H9 (cell line): Measurements from ENCODE around the gene MED13L. TPM values are rescaled to one million over a fixed set of nuclear protein-coding genes. Genes with fewer than 3 reads are reported as not detected.

Experiments used
- DNase-seq: peaks from one replicate; pipeline ENCODE4 v3.0.0-alpha.2; 2017
- H2AFZ ChIP-seq: one replicate; pipeline ENCODE4 v1.6.1; 2013; ENCODE audit warnings: mild to moderate bottlenecking, low read length, control low read depth, moderate library complexity
- H2AK5ac ChIP-seq: 2 replicates; pipeline ENCODE4 v1.6.1; 2013; ENCODE audit warnings: low read length, control low read depth, mixed read lengths; ENCODE audit not compliant: insufficient read length
- H2BK120ac ChIP-seq: one replicate; pipeline ENCODE4 v1.6.1; 2013; ENCODE audit warnings: low read depth, mild to moderate bottlenecking, low read length, control low read depth, inconsistent platforms; ENCODE audit not compliant: poor library complexity, severe bottlenecking
- H2BK12ac ChIP-seq: 2 replicates; pipeline ENCODE4 v1.6.1; 2013; ENCODE audit warnings: low read length, control low read depth, mixed read lengths, low read depth; ENCODE audit not compliant: insufficient read length
- H2BK15ac ChIP-seq: 2 replicates; pipeline ENCODE4 v1.6.1; 2013; ENCODE audit warnings: low read depth, low read length, control low read depth
- H2BK20ac ChIP-seq: one replicate; pipeline ENCODE4 v1.6.1; 2013; ENCODE audit warnings: low read depth, mild to moderate bottlenecking, low read length, control low read depth, inconsistent platforms; ENCODE audit not compliant: poor library complexity, severe bottlenecking
- H2BK5ac ChIP-seq: 2 replicates; pipeline ENCODE4 v1.6.1; 2013; ENCODE audit warnings: low read length, control low read depth, mixed read lengths; ENCODE audit not compliant: insufficient read length
- H3K14ac ChIP-seq: 2 replicates; pipeline ENCODE4 v1.6.1; 2013; ENCODE audit warnings: low read length, control low read depth; ENCODE audit not compliant: insufficient read depth
- H3K18ac ChIP-seq: 2 replicates; pipeline ENCODE4 v1.6.1; 2013; ENCODE audit warnings: low read depth, mild to moderate bottlenecking, mixed read lengths, low read length, control low read depth; ENCODE audit not compliant: insufficient read length
- H3K23ac ChIP-seq: 2 replicates; pipeline ENCODE4 v1.6.1; 2013; ENCODE audit warnings: low read length, control low read depth, mixed read lengths, low read depth; ENCODE audit not compliant: insufficient read length
- H3K23me2 ChIP-seq: 2 replicates; pipeline ENCODE4 v1.6.1; 2013; ENCODE audit warnings: low read depth, mild to moderate bottlenecking, mixed read lengths, low read length, control low read depth; ENCODE audit not compliant: insufficient read length, poor library complexity, severe bottlenecking
- H3K27ac ChIP-seq: 2 replicates; pipeline ENCODE4 v1.5.1; 2013; ENCODE audit warnings: low read length, control low read depth, mixed read lengths, low read depth; ENCODE audit not compliant: insufficient read length
- H3K27me3 ChIP-seq: 2 replicates; pipeline ENCODE4 v1.6.1; 2013; ENCODE audit warnings: low read length, control low read depth, inconsistent platforms; ENCODE audit not compliant: insufficient read depth
- H3K4ac ChIP-seq: 2 replicates; pipeline ENCODE4 v1.6.1; 2013; ENCODE audit warnings: low read depth, mild to moderate bottlenecking, control low read depth, inconsistent platforms, low read length, moderate library complexity
- H3K4me1 ChIP-seq: 2 replicates; pipeline ENCODE4 v1.6.1; 2013; ENCODE audit warnings: low read length, control low read depth, inconsistent platforms; ENCODE audit not compliant: insufficient read depth
- H3K4me2 ChIP-seq: 2 replicates; pipeline ENCODE4 v1.6.1; 2013; ENCODE audit warnings: low read length, control low read depth, mixed read lengths; ENCODE audit not compliant: insufficient read length, insufficient read depth
- H3K56ac ChIP-seq: 2 replicates; pipeline ENCODE4 v1.6.1; 2013; ENCODE audit warnings: low read depth, mild to moderate bottlenecking, mixed read lengths, low read length, control low read depth; ENCODE audit not compliant: insufficient read length
- H3K79me1 ChIP-seq: 2 replicates; pipeline ENCODE4 v1.6.1; 2013; ENCODE audit warnings: low read depth, mild to moderate bottlenecking, moderate library complexity, low read length, control low read depth, inconsistent platforms; ENCODE audit not compliant: insufficient read depth, poor library complexity, severe bottlenecking
- H3K79me2 ChIP-seq: 2 replicates; pipeline ENCODE4 v1.6.1; 2013; ENCODE audit warnings: low read length, control low read depth, inconsistent platforms; ENCODE audit not compliant: insufficient read depth
- H3K9ac ChIP-seq: 2 replicates; pipeline ENCODE4 v1.6.1; 2013; ENCODE audit warnings: low read length, control low read depth, mixed read lengths; ENCODE audit not compliant: insufficient read length; ENCODE audit errors: extremely low read depth
- H3K9me3 ChIP-seq: one replicate; pipeline ENCODE4 v1.6.1; 2013; ENCODE audit warnings: low read depth, low read length, inconsistent platforms; ENCODE audit not compliant: control insufficient read depth
- H3T11ph ChIP-seq: one replicate; pipeline ENCODE4 v1.6.1; 2013; ENCODE audit warnings: mild to moderate bottlenecking, low read length, control low read depth, inconsistent platforms
- H4K20me1 ChIP-seq: one replicate; pipeline ENCODE4 v1.6.1; 2013; ENCODE audit not compliant: control insufficient read depth, insufficient read length, insufficient read depth
- H4K5ac ChIP-seq: 2 replicates; pipeline ENCODE4 v1.6.1; 2013; ENCODE audit warnings: low read depth, mild to moderate bottlenecking, mixed read lengths, low read length, control low read depth; ENCODE audit not compliant: insufficient read length
- H4K8ac ChIP-seq: replicated peaks from 2 replicates; pipeline ENCODE4 v1.6.1; 2013; ENCODE audit warnings: low read length, control low read depth, mixed read lengths, low read depth; ENCODE audit not compliant: insufficient read length
- H4K91ac ChIP-seq: 2 replicates; pipeline ENCODE4 v1.6.1; 2013; ENCODE audit warnings: low read depth, mild to moderate bottlenecking, moderate library complexity, mixed read lengths, low read length, control low read depth; ENCODE audit not compliant: insufficient read length
- H3K27ac Mint-ChIP-seq, 3 experiments: 2 replicates in 2 of 3; 3 replicates in 1 of 3; pipeline ENCODE4 v1.8.0; 2020 to 2021; ENCODE audit warnings: mixed read lengths in 3 of 3, mild to moderate bottlenecking in 1 of 3, moderate library complexity in 1 of 3
- H3K27me3 Mint-ChIP-seq: 2 replicates; pipeline ENCODE4 v1.8.0; 2021; ENCODE audit warnings: low read depth, mild to moderate bottlenecking, moderate library complexity, mixed read lengths
- H3K36me3 Mint-ChIP-seq, 3 experiments: 2 replicates in 2 of 3; 3 replicates in 1 of 3; pipeline ENCODE4 v1.8.0; 2020 to 2021; ENCODE audit warnings: low read depth in 3 of 3, mixed read lengths in 3 of 3; ENCODE audit not compliant: insufficient read depth in 1 of 3
- H3K4me1 Mint-ChIP-seq, 2 experiments: 2 replicates each; pipeline ENCODE4 v1.8.0; 2020; ENCODE audit warnings: mixed read lengths in 2 of 2
- H3K4me3 Mint-ChIP-seq, 2 experiments: 2 replicates in 1 of 2; 3 replicates in 1 of 2; pipeline ENCODE4 v1.8.0; 2020 to 2021; ENCODE audit warnings: mild to moderate bottlenecking in 2 of 2, mixed read lengths in 2 of 2, moderate library complexity in 1 of 2
- H3K9me3 Mint-ChIP-seq, 2 experiments: 2 replicates in 1 of 2; 3 replicates in 1 of 2; pipeline ENCODE4 v1.8.0; 2020; ENCODE audit warnings: mild to moderate bottlenecking in 2 of 2, mixed read lengths in 2 of 2, moderate library complexity in 1 of 2
- CTCF ChIP-seq: fragments of 200-600 bp; sonication (generic); conservative IDR thresholded peaks from 3 replicates; pipeline ENCODE4 v1.8.0; 2021; ENCODE audit warnings: antibody characterized with exemption, mild to moderate bottlenecking
- WGBS: extraction: QIAGEN DNeasy Blood & Tissue Kit; methylation state at CpG from one replicate; pipeline ENCODE4 v1.1.7; 2013; ENCODE audit warnings: missing lambda C conversion rate, low lambda C conversion rate, mixed read lengths; ENCODE audit not compliant: insufficient read length; ENCODE audit errors: extremely low coverage; 5-methylcytosine and 5-hydroxymethylcytosine counted together
- total RNA-seq: library from RNA; stranded (reverse); gene quantifications from 2 replicates; pipeline ENCODE4 v1.2.1, GENCODE V29; 2021

Gene MED13L
- total RNA-seq, 1 experiment from 2014 or later, result 52.4 TPM

DNA sequence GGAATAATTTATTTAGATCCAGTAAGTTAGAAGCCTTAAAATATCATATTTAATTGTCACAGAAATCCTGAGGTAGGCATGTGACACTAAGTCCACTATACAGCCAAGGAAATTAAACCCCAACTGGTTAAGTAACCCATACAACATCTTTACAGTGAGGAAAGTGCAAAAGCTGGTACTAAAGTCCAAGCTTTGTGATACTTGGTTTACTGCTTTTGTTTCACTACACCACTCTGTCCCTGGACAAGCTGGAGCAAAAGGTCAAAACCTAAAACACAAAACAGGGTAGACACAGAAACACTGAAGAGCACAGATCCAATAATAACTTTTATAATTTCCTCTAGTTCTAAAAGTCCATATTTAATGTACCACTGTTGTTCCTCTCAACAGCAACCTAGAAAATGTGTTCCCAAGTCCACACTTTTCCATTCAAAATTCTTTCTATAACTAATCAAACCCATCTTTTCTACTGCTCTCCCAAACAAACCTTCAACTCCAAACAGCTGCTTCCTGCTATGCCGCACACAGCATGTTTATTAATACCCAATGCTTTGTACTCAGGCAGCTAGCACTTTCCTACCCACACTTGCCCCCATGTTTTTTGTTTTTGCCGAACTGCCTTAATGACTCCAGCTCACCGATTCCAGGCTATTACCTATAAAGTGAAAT, 90.9 kb downstream of the MED13L start:
- Histone ChIP-seq H3K23me2 (no peaks in the 10 kb centered on the region), H3K79me1 (no peaks in the 10 kb centered on the region), H3K14ac (no peak overlapping the region), H2BK120ac (no peak overlapping the region), H3K27me3 (no peaks in the 10 kb centered on the region), H3K23ac (no peak overlapping the region), H2BK12ac (no peak overlapping the region), H2BK5ac (no peak overlapping the region), H3K9ac (no peak overlapping the region), H4K5ac (no peak overlapping the region), H3K18ac (no peak overlapping the region), H2AFZ (no peak overlapping the region), H4K91ac (no peak overlapping the region), H4K20me1 (no peaks in the 10 kb centered on the region), H3T11ph (no peak overlapping the region), H2AK5ac (no peak overlapping the region), H3K56ac (no peak overlapping the region), H3K4me2 (no peak overlapping the region), H3K79me2 (peaks cover 2% of the 10 kb centered on the region; the same call in 1 of the 2 replicates), H2BK20ac (no peak overlapping the region), H4K8ac (no peak overlapping the region), H3K27ac (no peak overlapping the region), H3K9me3 (no peaks in the 10 kb centered on the region), H3K4ac (no peak overlapping the region), H2BK15ac (no peak overlapping the region), H3K4me1 (no peaks in the 10 kb centered on the region)
- no peaks in the 10 kb centered on the region for H3K36me3 Mint-ChIP-seq
- no peak for DNase-seq
- H3K9me3 Mint-ChIP-seq, result no peaks in the 10 kb centered on the region
- H3K4me3 Mint-ChIP-seq, result no peak overlapping the region; a peak in 1 of 5 replicates
- 100% methylated on average over 1 of the region's 3 CpGs for WGBS
- H3K27me3 Mint-ChIP-seq, result no peaks in the 10 kb centered on the region
- H3K27ac Mint-ChIP-seq, result peak overlapping the region in 1 of 3 experiments; percentile 67; a peak in 3 of 7 replicates
- TF ChIP-seq CTCF, result no peak
- H3K4me1 Mint-ChIP-seq, result peaks cover 27 to 39% of the 10 kb centered on the region in 2 experiments
